ENCODE measurements around the gene POLE4.

POLE4 gene

DNA sequence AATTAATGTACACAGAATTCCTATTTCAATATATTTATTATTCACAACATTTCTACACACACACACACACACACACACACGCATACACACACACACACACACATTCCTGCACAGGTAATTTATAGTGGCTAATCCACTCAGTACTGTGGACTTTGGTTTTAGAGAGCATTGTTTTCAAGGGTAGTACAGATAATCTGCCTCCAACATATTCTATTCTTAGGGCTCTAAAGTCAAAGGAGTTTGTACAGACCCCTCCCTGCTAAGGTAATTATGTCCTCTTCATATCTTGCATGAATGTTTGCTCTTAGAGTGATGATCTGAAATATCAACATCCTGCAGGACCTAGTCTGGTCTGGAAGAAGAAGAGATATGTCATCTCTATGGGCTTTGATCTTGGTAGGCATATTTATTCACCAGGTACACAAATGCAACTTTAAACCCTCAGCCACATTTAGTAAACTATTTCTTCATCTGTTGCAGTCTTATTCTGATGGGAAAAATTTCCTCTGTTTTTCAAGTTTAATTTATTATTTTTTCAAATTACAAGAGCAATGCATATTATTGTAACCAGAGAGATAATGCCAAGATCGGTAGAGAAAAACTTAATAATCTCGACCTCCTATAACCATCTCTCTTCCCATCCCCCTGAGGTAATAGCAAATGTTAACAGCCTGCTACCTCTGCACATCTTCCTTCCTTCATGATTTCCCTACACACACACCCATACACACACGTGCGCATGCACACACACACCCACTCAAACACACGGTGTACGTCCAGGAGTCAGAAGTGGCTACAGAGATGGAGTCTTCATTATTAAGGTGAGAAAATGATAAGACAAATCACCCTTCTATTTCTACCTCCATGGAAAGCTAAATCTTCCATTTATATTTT, 18.3 kb upstream of the POLE4 start:
- DNase-seq (ENCODE audit: low read depth), result no peak

DNA sequence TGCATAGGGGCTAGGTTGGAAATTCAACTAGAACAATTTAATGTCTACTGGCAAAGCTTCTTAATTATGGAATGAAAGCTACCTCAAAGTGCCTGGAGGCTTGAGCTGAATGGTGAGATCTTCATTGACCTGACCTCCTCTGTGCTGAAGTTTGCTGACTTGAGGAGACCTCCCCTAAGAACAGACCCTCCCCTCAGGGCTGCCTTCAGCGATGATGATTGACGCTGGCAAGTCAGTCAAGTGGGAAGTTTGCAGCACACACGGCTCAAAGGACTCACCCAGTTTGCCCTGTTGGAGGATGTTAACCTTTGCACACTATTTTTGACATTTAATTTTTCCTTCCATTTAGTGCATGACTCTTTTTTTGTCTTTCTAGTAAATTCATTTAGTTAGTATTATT, 17.2 kb upstream of the POLE4 start:
- DNase-seq (ENCODE audit: low read depth), result no peak

DNA sequence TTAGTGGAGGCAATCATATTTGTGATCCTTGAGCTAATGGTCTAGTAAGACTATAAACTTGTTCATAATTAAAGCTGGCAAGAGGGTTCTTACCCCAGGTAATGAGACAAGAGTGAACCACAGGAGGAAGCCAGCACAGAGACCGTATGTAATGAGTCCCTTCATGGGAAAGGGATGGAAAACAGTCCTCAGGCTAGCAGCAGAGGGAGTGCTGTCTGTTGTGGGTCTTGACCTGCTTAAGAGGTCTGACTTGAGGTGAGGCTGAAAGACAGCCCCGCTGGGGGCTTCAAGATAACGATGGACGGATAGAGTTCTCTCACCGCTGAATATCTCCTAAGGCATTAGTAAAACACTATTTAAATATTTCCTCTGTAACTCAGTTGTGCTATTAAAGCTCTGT, 16.2 kb upstream of the POLE4 start:
- DNase-seq (ENCODE audit: low read depth), result no peak

DNA sequence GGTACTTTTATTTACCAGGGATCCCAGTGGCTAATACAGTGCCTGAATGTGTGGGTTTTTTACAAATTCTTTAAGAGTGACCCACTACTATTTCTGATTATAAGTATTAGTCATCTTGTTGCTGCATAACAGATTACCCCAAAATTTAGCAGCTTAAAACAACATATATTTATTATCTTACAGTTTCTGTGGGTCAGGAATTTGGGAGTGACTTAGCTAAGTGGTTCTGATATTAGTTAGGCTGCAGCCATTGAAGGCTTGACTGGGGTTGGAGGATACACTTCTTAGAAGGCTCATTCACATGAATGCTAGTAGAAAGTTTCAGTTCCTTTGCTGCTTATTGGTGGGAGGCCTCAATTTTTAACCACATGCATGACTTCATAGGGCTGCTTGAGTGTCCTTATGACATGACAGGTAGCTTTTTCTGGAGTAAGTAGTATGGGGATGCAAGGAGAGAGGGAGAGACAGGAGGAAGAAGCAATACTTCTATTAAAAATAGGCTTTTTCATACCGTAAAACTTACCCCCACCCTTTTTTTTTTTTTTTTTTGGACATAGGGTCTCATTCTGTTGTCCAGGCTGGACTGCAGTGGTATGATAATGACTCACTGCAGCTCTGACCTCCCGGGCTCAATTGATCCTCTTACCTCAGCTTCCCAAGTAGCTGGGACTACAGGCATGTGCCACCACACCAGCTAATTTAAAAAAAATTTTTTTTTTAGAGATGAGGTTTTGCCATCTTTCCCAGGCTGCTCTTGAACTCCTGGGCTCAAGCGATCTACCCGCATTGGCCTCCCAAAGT, 13.3 kb upstream of the POLE4 start:
- no peak for DNase-seq (ENCODE audit: low read depth)

DNA sequence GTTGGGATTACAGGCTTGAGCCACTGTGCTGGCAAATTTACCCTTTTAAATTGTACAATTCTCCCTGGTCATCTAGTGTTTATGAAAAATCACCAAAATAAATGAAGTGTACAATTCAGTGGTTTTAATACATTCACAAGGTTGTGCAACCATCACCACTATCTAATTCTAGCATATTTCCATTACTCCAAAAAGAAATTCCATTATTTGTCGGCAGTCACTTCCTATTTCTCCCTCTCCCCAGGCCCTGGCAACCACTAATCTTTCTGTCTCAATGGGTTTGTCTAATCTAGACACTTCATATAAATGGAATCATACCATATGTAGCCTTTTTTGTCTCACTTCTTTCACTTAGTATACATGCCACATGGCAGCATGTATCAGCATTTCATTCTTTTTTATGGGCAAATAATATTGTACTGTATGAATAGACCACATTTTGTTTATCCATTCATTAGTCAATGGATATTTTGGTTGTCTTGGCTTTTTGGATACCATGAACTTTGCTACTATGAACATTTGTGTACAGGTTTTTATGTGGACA, 12.6 kb upstream of the POLE4 start:
- DNase-seq (ENCODE audit: low read depth), result no peak

DNA sequence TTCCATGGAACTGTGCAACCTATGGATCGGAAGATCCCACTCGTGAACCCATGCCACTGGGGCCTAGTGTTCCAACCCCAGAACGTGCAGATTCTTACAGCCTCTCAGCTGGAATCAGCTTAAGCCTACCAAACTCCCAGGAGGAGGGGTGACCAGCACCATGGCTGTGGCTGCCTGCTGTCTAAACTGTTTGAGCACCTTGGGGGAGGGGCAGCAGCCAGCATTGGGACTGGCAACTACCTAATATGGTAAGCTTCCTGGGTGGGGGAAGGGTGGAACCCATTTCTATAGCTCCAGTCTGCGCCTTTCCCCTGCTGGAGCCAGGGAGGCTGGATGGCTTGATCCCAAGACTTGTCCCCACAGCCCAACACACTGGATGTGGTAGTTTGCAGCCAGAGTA, 10.7 kb upstream of the POLE4 start:
- no peak for DNase-seq (ENCODE audit: low read depth)

DNA sequence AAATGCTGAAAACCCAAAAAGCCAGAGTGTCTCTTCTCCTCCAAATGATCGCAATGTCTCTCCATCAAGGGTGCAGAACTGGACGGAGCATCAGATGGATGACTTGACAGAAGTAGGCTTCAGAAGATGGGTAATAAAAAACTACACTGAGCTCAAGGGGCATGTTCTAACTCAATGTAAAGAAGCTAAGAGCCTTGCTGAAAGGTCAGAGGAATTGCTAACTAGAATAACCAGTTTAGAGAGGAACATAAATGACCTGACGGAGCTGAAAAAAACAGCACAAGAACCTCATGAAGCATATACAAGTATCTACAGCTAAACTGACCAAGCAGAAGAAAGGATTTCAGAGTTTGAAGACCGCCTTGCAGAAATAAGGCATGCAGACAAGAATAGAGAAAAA, 9.7 kb upstream of the POLE4 start:
- no peak for DNase-seq (ENCODE audit: low read depth)

DNA sequence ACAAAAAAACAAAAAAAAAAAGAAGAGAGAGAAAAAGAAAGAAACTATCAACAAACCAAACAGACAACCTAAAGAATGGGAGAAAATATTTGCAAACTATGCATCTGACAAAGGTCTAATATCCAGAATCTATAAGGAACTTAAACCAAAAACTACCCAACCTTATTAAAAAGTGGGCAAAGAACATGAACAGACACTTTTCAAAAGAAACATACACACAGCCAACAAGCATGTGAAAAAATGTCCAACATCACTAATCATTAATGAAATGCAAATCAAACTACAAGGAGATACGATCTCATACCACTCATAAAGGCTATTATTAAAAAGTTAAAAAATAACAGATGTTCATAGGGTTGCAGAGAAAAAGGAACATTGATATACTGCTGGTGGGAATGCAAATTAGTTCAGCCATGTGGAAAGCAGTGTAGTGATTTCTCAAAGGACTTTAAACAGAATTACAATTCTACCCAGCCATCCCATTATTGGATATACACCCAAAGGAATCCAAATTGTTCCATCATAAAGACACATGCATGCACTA, 7.2 kb upstream of the POLE4 start:
- DNase-seq (ENCODE audit: low read depth), result no peak

DNA sequence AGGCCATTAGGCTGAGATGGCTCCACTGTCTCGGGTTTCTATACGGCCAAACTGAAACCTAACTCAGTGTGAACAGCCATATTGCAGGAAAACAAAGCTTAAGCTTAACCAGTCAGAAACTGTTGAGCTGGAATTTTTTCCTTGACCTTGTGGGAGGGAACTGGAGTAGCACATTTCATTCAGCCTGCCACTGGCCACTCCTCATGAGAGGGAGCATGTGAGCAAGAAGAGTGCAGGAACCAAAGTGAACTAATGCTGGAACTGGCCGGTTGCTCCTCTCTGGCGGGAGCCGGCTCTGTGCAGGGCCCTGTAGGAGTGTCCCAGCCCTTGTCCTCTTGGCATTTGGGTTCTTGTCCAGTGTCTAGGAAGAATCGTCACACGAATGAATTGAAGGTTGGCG, 5.9 kb upstream of the POLE4 start:
- no peak for DNase-seq (ENCODE audit: low read depth)

DNA sequence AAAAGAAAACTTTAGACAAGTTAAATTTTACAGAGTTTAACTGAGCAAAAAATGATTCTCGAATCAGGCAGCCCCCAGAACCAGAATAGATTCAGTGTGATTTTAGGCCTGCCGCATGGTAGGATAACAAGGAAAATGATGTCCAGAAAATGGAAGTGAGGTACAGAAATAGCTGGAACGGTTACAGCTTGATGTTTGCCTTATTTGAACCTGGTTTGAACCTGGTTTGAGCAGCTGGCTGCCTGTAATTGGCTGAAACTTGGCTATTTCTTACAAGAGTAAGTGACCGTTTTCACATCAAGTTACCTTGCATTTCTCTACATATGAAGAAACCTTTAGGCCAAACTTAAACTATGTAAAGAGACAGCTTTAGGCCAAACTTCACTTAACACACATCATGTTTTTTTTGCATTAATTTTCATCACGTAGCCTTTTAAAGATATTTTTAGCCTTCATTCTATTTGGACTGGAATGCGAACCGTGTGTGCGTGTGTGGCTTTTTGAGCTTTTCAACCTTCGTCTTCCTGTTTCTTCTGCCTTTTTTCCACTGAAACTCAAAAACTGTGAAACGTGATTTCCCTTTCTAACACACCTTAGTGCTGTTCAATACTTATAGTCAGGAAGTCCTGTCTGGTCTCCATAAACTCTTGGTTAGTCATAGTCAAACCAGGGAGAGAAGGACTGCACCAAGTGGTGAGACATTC, 4.5 kb upstream of the POLE4 start:
- no peak for DNase-seq (ENCODE audit: low read depth)

DNA sequence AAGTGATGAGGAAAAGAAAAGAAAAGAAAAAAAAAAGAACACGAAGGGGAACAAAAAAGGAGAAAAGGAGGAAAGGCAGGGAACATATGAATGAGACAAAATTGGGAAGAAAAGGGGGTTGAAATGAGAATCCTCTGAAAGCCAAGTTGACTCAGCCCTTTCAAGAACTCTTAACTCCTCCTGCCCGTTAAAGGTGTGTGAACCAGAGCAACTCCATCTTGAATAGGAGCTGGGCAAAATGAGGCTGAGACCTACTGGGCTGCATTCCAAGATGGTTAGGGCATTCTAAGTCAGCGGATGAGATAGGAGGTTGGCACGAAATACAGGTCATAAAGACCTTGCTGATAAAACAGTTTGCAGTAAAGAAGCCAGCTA, 4.0 kb upstream of the POLE4 start:
- no peak for DNase-seq (ENCODE audit: low read depth)

DNA sequence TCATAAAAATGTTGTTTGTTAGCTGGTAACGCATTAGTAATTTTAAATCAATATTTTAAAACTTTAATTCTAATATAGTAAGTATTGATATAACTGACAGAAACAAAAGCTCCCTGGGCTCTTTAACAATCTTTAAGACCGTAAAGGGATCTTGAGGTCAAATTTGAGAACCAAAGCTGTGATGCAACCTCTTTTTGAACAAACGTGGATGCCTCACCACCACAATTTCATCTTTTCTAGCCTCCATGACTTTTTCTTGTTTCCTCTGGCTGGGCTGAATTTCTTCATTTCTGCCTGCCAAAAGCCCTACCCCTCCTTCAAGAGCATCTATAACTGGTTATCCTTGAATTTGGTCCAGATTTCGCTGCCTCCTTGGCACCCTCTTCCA, 563 bp upstream of the POLE4 start:
- DNase-seq (ENCODE audit: low read depth), result no peak

DNA sequence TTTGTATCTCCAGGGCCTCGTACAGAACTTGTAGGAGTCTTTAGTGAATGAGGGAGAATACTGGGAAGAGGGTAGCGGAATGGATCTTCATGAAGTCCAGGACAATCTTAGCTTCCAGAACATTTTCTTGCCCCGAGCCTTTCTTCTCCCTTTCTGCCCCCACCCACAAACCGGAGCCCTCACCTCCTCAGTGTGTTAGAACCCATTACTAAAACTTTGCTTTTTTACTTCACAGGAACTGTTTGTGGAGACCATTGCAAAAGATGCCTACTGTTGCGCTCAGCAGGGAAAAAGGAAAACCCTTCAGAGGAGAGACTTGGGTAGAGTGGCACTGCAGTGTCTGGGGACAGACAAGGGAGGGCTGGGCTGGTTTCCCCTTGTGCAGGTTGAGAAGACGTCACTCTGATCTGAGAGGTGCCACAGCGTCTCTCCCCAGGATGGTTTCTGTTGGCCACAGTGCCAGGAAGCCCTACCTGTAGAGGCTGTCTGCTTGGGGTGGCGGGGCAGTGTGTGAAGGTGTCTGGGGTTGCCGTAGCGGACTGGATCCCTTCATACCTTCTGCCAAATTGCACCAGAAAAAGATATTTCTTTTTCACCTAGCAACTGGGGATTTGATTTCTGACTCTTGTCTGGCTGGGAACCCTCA, 786 bp downstream of the POLE4 start:
- no peak for DNase-seq (ENCODE audit: low read depth)

DNA sequence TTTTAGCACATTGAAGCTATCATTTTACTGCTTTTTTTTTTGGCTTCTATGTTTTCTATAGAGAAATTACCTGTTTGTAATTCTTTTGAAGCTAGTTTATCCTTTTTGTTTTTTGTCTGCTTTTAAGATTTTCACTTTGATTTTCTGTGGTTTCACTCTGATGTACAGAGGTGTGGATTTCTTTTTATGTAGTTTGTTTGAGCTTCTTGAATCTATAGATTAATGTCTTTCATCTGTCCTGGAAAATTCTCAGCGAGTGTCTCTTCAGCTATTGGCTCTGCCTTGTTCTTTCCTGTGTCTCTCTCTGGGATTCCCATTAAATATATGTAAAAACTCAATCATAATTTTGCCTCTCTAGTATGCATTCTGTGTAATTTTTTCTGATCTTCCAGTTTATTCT, 8.4 kb downstream of the POLE4 start:
- no peak for DNase-seq (ENCODE audit: low read depth)

DNA sequence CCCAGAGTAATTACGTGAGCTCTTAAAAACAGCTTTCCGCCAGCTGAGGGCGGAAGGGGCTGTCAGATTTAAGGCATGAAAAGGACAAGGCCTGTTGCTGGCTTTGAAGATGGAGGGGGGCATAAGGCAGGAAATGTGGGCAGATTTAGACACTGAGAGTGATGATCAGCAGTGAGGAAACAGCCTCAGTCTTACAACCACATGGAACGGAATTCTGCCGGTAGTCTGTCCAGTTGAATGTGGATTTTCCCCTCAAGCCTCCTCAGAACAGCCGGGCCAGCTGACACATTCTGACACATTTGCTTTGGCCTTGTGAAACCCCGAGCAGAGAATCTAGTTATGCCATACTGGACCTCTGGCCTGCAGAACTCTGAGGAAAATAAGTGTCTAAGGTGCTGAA, 16.6 kb downstream of the POLE4 start:
- no peak for DNase-seq (ENCODE audit: low read depth)

DNA sequence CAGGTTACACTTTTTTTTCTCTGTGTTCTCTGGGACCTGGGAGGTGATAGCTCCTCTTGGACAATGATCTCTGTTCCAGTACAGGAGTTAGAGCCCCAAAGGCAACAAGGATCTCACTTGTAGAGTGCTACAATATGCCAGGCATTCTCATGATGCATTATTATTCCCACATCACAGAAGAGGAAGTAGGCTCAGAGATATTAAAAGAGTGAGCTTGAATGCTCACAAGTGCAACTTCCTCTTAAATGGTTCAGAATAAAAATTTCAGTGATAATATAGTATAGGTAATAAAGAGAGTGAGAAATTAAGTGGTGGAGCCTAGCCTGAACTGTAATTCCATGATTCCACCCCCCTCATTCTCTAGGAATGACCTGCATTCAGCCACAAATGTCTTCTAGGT, 21.4 kb downstream of the POLE4 start:
- no peak for DNase-seq (ENCODE audit: low read depth)

DNA sequence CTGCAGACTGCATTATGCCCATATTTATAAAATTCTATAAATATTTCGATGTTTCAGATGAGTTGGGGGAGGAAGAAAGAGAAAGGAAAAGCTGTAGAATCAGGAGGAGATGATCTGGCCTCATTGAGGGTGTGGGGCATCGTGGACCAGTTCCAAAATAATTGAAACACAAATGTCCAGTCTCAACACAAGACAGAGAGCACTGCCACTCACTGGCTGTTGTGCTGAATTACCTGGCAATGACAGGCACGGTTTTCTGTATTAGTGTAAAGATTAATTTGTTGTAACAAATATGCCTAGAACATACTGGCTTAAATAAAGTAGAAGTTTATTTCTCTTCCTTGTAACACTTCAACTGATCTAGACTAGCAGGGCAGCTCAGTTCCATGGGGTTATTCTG, 24.1 kb downstream of the POLE4 start:
- DNase-seq (ENCODE audit: low read depth), result no peak

DNA sequence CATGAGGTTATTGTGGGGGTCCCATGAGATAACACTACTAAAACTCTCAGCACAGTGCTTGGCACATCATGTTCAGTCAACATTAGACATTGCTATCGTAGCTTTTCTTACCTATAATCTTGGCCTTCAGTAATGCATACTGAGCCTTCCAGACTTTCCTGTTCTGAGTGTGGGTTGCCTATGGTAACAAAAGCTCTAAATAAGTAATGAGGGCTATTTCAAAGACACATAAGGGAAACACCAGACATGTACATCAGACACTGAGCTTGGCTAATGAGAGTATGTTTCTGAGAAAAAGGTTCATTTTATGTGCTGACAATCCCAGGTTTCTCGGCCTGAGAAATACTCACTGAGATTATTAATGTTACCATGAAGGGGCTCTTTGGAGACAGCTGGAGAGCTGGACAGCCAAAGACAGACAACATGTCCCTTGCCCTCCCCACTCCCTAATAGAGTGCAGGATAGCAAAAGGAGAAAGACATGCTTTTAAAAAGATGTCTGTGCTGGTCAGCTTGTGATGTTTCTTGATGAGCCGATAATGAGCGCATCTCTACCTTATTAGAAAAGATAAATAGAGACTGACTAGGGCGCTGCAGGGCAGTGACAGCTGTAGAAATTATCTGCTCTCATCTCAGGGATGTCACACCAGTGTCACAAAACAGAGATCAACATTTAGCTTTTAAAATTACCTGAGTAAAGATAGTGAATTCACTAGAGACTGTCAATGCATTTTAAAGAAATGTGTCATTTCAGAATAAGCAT, 25.4 kb downstream of the POLE4 start:
- DNase-seq (ENCODE audit: low read depth), result no peak

DNA sequence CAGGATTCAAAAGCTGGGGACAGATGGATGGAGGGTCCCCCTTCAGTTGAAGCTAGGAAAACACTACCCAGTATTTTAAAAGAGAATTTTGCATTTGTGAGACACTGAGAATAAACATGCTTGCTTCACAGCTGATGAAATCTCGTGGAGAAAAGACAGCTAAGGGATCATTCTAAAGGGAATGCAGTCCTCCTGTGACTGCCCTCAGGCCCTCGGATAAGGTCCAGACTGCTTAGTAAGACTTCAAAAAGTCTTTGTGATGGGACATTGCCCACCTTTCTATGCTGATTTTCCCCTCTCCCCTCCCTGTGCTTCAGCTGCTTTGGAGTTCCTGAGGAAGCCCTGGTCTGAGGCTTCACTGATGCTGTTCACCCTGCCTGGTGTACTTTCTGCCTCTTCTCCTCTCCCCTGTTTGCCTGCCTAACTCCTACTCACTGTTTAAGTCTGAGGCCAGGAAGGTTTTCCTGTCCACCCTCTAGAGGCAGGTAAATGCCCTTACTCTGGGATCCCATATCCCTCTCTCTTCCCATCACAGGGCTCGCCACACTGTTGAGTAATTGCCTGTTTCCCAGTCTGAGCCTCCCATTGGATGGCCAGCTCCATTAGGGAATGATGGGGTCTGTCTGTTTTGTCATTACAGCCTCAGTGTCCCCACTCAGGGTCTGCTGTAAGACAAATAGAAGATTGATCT, 26.6 kb downstream of the POLE4 start:
- DNase-seq (ENCODE audit: low read depth), result no peak

DNA sequence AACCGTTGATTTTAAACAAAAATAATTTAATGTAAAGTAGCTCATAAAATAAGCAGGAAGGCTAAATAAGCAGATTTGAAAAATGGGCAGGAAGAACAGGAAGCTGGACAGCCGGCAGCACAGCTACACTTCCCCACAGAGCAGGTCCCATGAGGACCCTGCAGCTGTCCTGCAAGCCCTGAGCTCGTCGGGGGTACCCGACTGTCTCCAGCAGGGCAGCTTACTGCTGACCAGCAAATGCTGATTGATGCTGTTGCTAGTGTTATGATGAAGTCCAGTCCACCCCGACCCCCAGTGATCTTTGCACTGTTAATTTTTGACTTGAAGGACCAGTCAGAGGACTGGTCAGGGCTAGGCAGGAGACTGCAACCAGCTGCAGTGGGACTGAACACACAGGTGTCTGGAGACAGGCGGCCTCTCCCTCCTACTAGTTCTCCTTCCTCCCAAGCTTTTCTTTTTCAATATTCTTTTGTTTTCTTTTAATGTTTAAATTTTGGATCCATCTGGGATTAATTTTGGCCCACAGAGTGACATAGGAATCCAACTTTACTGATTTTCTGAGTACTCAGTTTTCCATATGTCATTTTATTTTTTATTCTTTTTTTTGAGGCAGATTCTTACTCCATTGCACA, 27.7 kb downstream of the POLE4 start:
- no peak for DNase-seq (ENCODE audit: low read depth)

Data from T follicular helper cell (primary cell).